Upper lobe of right lung (tissue), 1 donor: ENCODE measurements around the gene MAP3K21. TPM values are rescaled to one million over a fixed set of nuclear protein-coding genes. Genes with fewer than 3 reads are reported as not detected.

Source experiments
- ATAC-seq: fragments of 200-7000 bp; cut with Tn5 transposase; one replicate; pipeline ENCODE4 v1.9.1; 2020; ENCODE audit warnings: mild to moderate bottlenecking, moderate library complexity
- DNase-seq: peaks from one replicate; pipeline ENCODE4 v3.0.0-alpha.2; 2020
- H3K27ac ChIP-seq: fragments of 200-600 bp; one replicate; pipeline ENCODE4 v1.8.0; 2022
- H3K27me3 ChIP-seq: fragments of 200-600 bp; one replicate; pipeline ENCODE4 v1.8.0; 2022; ENCODE audit warnings: mild to moderate bottlenecking
- H3K36me3 ChIP-seq: fragments of 200-600 bp; one replicate; pipeline ENCODE4 v1.8.0; 2022
- H3K4me1 ChIP-seq: fragments of 200-600 bp; one replicate; pipeline ENCODE4 v1.8.0; 2022
- H3K4me3 ChIP-seq: fragments of 200-600 bp; one replicate; pipeline ENCODE4 v1.8.0; 2022; ENCODE audit warnings: mild to moderate bottlenecking
- H3K9me3 ChIP-seq: fragments of 200-600 bp; one replicate; pipeline ENCODE4 v1.8.0; 2022
- CTCF ChIP-seq: fragments of 200-600 bp; IDR thresholded peaks from one replicate; pipeline ENCODE4 v1.8.0; 2022; ENCODE audit warnings: antibody characterized with exemption
- intact Hi-C: fragments of 100-400 bp; cut with DNase I; formaldehyde crosslinking; loops from one replicate; pipeline ENCODE4 v1.11.0; 2022
- total RNA-seq: library from RNA; stranded (reverse); fragmentation: NEBNext Ultra II Directional; extraction: Animal tissue kit (Norgen Biotek cat#: 25700); gene quantifications from one replicate; pipeline ENCODE4 v1.2.1, GENCODE V29; 2021
- donor health status: DM: no; HTN: yes; CAD: no; lungs with severe emphysema.

MAP3K21 gene
- total RNA-seq, 1 donor from 2014 or later, result 9.1 TPM

GRCh38 chr1:233315718-233316301 is 11.7 kb upstream of the MAP3K21 start:
- DNase-seq (no peak), ATAC-seq (no peak)
- no peak overlapping the region for H3K27ac ChIP-seq
- no peaks in the 10 kb centered on the region for H3K27me3 ChIP-seq
- H3K9me3 ChIP-seq, result no peaks in the 10 kb centered on the region
- H3K4me1 ChIP-seq, result no peaks in the 10 kb centered on the region
- intact Hi-C loops, result no loop called here
- H3K4me3 ChIP-seq, result no peak overlapping the region
- H3K36me3 ChIP-seq, result no peaks in the 10 kb centered on the region
- TF ChIP-seq CTCF, result no peak

GRCh38 chr1:233316473-233316872 is 11.1 kb upstream of the MAP3K21 start:
- Histone ChIP-seq H3K9me3 (no peaks in the 10 kb centered on the region), H3K27ac (no peak overlapping the region), H3K4me1 (no peaks in the 10 kb centered on the region), H3K27me3 (no peaks in the 10 kb centered on the region), H3K36me3 (no peaks in the 10 kb centered on the region), H3K4me3 (no peak overlapping the region)
- TF ChIP-seq CTCF, result no peak
- intact Hi-C loops, result no loop called here
- no peak for DNase-seq
- ATAC-seq, result no peak

GRCh38 chr1:233319272-233319671 is 8.3 kb upstream of the MAP3K21 start:
- H3K27me3 ChIP-seq, result no peaks in the 10 kb centered on the region
- H3K4me3 ChIP-seq, result no peak overlapping the region
- ATAC-seq, result no peak
- no peaks in the 10 kb centered on the region for H3K9me3 ChIP-seq
- TF ChIP-seq CTCF, result no peak
- no peaks in the 10 kb centered on the region for H3K4me1 ChIP-seq
- no peak overlapping the region for H3K27ac ChIP-seq
- intact Hi-C loops, result no loop called here
- no peak for DNase-seq
- H3K36me3 ChIP-seq, result no peaks in the 10 kb centered on the region

- no peak for DNase-seq
- Histone ChIP-seq H3K27ac (no peak overlapping the region), H3K36me3 (no peaks in the 10 kb centered on the region), H3K4me3 (no peak overlapping the region), H3K9me3 (no peaks in the 10 kb centered on the region), H3K4me1 (no peaks in the 10 kb centered on the region), H3K27me3 (no peaks in the 10 kb centered on the region)
- intact Hi-C loops, result no loop called here
- TF ChIP-seq CTCF, result no peak
- ATAC-seq, result no peak
Observed at GRCh38 chr1:233320023-233320422, 7.5 kb upstream of the MAP3K21 start.

- Histone ChIP-seq H3K27me3 (no peaks in the 10 kb centered on the region), H3K9me3 (no peaks in the 10 kb centered on the region), H3K4me3 (no peak overlapping the region), H3K4me1 (peaks cover under 1% of the 10 kb centered on the region), H3K36me3 (no peaks in the 10 kb centered on the region), H3K27ac (no peak overlapping the region)
- DNase-seq, result no peak
- intact Hi-C loops, result no loop called here
- ATAC-seq, result no peak
- no peak for TF ChIP-seq CTCF
Observed at GRCh38 chr1:233323718-233324117, 3.8 kb upstream of the MAP3K21 start.

- DNase-seq (no peak), ATAC-seq (no peak)
- H3K9me3 ChIP-seq, result no peaks in the 10 kb centered on the region
- H3K27ac ChIP-seq, result no peak overlapping the region
- H3K27me3 ChIP-seq, result peaks cover 6% of the 10 kb centered on the region
- TF ChIP-seq CTCF, result no peak
- no peak overlapping the region for H3K4me3 ChIP-seq
- intact Hi-C loops, result no loop called here
- H3K4me1 ChIP-seq, result peaks cover 6% of the 10 kb centered on the region
- H3K36me3 ChIP-seq, result no peaks in the 10 kb centered on the region
Observed at GRCh38 chr1:233326319-233326718, 1.2 kb upstream of the MAP3K21 start.
